ENCODE results near the gene TGM6. TPM values are rescaled to one million over a fixed set of nuclear protein-coding genes. Genes with fewer than 3 reads are reported as not detected.

Gene TGM6
- total RNA-seq, 1 experiment from 2014 or later: not detected

Other genes starting within 250 kb of the TGM6 start
- gene TGM3, start 84.9 kb upstream of the TGM6 start, total RNA-seq (2014; rRNA removed; shearing (Covaris generic)): not detected in 2 replicates
- 850 and 1,048 TPM in 2 replicates for gene SNRPB, start 89.9 kb downstream of the TGM6 start, total RNA-seq (2014; rRNA removed; shearing (Covaris generic))
- 10.1 and 16.4 TPM in 2 replicates for gene ZNF343, start 128.0 kb downstream of the TGM6 start, total RNA-seq (2014; rRNA removed; shearing (Covaris generic))
- not detected in 2 replicates for gene TMC2, start 155.7 kb downstream of the TGM6 start, total RNA-seq (2014; rRNA removed; shearing (Covaris generic))